Measurements from ENCODE around the gene SLC35E4. TPM values are rescaled to one million over a fixed set of nuclear protein-coding genes. Genes with fewer than 3 reads are reported as not detected.

Gene SLC35E4
- total RNA-seq, 4 donors from 2014 or later: 0.29 to 11.7 (median 3.0) TPM

DNA sequence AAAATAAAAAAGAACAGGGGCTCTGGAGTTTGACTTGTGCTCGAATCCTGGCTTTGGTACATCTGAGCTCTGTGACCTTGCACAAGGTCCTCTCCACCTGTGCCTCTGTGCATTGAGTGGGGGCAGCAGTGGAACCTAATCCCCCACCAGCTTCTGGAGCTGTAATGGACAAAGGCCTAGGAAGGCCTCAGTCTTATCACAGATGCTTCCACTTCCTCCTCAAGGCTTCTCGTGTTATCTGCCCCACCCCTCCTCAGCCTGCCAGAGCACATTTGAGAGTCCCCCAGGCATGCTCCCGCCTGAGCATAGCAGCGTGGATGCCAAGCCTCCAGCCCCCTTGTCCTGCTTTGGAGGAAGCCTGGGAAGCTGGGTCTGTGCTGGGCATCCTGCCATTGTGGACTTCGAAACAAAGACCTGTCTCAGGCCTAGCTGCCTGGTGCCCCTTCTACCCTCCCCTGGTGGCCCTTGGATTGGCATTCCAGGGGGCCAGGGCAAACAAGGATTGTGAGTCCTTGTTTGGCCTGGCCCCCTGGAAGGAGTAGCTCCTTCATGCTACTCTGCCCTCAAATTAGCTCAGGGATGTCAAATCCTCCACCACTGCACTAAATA is 15.0 kb downstream of the SLC35E4 start:
- H3K4me3 ChIP-seq: no peak overlapping the region
- no peak for DNase-seq
- TF ChIP-seq, protein P1, sequence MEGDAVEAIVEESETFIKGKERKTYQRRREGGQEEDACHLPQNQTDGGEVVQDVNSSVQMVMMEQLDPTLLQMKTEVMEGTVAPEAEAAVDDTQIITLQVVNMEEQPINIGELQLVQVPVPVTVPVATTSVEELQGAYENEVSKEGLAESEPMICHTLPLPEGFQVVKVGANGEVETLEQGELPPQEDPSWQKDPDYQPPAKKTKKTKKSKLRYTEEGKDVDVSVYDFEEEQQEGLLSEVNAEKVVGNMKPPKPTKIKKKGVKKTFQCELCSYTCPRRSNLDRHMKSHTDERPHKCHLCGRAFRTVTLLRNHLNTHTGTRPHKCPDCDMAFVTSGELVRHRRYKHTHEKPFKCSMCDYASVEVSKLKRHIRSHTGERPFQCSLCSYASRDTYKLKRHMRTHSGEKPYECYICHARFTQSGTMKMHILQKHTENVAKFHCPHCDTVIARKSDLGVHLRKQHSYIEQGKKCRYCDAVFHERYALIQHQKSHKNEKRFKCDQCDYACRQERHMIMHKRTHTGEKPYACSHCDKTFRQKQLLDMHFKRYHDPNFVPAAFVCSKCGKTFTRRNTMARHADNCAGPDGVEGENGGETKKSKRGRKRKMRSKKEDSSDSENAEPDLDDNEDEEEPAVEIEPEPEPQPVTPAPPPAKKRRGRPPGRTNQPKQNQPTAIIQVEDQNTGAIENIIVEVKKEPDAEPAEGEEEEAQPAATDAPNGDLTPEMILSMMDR (IDR thresholded peaks at IDR 0.05): no peak
- no peak for TF ChIP-seq POLR2A (IDR thresholded peaks at IDR 0.05)
- no peaks in the 10 kb centered on the region for H3K4me1 ChIP-seq
- no peaks in the 10 kb centered on the region for H3K27me3 ChIP-seq
- no peaks in the 10 kb centered on the region for H3K36me3 ChIP-seq
- intact Hi-C loops (cut with DNase I; ENCODE audit: low total_unique reads): no loop called here
- H3K9me3 ChIP-seq: no peaks in the 10 kb centered on the region
- no peak overlapping the region for H3K27ac ChIP-seq

DNA sequence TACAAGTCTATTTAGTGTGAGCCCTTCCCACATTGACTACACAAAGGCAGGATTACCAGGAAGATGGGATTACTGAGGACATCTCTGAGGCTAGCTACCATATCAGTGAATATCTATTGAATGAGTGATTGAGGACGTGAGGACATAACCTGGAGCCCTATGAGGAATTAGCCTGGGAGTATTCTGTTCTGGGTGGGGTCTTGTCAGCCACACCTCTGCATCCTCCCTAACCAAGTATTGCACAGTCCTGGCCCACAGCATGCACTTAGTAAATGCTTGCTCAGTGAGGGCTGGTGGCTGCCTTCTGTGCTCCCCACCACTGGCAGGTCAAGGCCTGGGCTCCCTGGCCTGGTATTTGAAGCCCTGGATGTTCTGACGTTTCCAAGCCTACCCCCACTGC is 17.3 kb downstream of the SLC35E4 start:
- H3K36me3 ChIP-seq: no peaks in the 10 kb centered on the region

DNA sequence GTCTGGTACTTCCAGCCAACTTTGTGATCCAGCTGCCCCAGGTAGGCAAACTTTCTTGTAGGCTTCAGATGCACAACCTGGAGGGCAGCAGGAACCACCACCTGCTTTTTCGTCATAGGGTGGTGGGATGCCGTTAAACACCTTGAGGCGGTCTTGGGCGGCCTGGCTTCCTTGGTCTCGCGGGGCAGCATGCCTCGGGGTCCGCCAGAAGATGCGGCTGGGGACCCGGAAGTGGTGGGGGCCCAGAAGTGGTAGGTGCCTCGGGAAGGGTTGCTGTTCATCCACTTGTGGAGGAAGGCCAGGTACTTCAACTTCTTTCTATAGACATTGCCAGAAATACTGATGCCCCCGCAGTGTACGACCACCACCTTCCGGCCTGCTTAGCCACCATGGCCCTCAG is 18.8 kb downstream of the SLC35E4 start:
- Histone ChIP-seq H3K4me3 (no peak overlapping the region), H3K27ac (no peak overlapping the region), H3K36me3 (no peaks in the 10 kb centered on the region), H3K4me1 (no peaks in the 10 kb centered on the region), H3K27me3 (no peaks in the 10 kb centered on the region), H3K9me3 (no peaks in the 10 kb centered on the region)
- intact Hi-C loops (cut with DNase I; ENCODE audit: low total_unique reads): no loop called here
- TF ChIP-seq POLR2A (IDR thresholded peaks at IDR 0.05): no peak
- TF ChIP-seq, protein P1 (IDR thresholded peaks at IDR 0.05): no peak
- no peak for DNase-seq

More for the DNA sequence above, 17.3 kb downstream of the SLC35E4 start:
- Histone ChIP-seq H3K9me3 (no peaks in the 10 kb centered on the region), H3K4me1 (no peaks in the 10 kb centered on the region), H3K4me3 (no peak overlapping the region), H3K27ac (no peak overlapping the region), H3K27me3 (no peaks in the 10 kb centered on the region)
- DNase-seq: no peak
- TF ChIP-seq, protein P1 (IDR thresholded peaks at IDR 0.05): no peak
- TF ChIP-seq POLR2A (IDR thresholded peaks at IDR 0.05): no peak
- intact Hi-C loops (cut with DNase I; ENCODE audit: low total_unique reads): no loop called here

DNA sequence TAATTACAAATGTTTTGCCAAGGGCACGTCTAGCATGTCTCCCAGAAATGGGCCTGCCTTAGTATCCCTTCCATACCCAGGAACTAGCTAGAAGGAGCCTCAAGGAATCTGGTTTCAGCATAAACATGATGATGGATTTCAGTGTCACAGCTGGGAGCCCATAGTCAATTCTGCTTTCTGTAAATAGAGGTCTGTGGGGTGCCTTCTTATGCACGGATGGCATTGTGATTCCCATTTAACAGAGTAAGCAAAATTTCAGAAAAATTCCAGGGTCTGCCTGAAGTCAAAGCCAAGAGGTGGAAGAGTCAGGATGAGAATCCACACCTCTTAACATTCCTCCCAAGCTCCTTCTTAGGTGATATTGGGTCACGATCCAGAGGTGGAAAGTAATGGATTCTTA is 20.0 kb downstream of the SLC35E4 start:
- Histone ChIP-seq H3K9me3 (no peaks in the 10 kb centered on the region), H3K4me3 (no peak overlapping the region), H3K27me3 (no peaks in the 10 kb centered on the region), H3K27ac (no peak overlapping the region), H3K4me1 (no peaks in the 10 kb centered on the region), H3K36me3 (no peaks in the 10 kb centered on the region)
- TF ChIP-seq, protein P1 (IDR thresholded peaks at IDR 0.05): no peak
- no peak for TF ChIP-seq POLR2A (IDR thresholded peaks at IDR 0.05)
- DNase-seq: no peak
- intact Hi-C loops (cut with DNase I; ENCODE audit: low total_unique reads): no loop called here

DNA sequence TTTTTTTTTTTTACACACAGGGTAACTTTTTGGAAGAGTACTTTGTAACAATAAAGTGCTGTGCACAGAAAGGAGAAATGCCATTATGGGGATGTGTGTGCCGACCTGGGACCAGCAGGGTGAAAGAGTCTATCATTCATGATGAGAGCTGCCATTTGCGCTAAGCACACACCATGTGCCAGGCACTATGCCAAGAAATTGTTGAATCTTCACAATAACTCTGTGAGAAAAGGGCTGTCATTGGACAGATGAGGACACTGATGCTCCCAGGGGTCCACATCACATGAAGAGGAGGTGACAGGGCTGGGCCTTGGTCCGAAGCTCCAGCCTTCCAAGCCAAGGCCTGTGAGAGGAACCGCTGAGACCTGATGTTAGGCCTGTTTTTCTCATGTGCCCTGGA is 26.5 kb downstream of the SLC35E4 start:
- intact Hi-C loops (cut with DNase I; ENCODE audit: low total_unique reads): no loop called here
- Histone ChIP-seq H3K9me3 (no peaks in the 10 kb centered on the region), H3K36me3 (no peaks in the 10 kb centered on the region), H3K4me3 (no peak overlapping the region), H3K27ac (no peak overlapping the region), H3K27me3 (no peaks in the 10 kb centered on the region), H3K4me1 (no peaks in the 10 kb centered on the region)
- no peak for TF ChIP-seq POLR2A (IDR thresholded peaks at IDR 0.05)
- no peak for DNase-seq

DNA sequence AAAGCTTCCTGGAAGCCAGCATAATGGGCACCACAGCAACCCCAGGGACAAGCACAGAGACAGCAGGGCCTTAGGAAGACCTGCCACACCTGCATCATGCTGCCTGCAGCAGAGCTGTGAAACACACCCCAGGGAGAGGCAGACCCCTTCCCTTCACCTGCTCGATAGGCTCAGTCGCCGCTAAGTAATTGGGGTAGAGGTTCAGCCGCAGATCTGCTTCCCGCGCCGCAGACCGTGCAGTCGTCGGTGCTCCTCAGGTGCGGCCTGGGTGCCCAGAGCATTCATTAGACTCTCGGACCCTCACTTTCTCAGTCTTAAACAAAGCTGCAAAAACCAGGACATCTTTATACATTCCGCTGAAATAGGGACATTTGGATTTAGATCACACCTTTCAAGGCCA is 29.2 kb downstream of the SLC35E4 start:
- Histone ChIP-seq H3K36me3 (no peaks in the 10 kb centered on the region), H3K4me1 (peaks cover 0 to 5% of the 10 kb centered on the region in 2 donors), H3K9me3 (no peaks in the 10 kb centered on the region), H3K27ac (no peak overlapping the region), H3K27me3 (no peaks in the 10 kb centered on the region), H3K4me3 (no peak overlapping the region)
- intact Hi-C loops (cut with DNase I; ENCODE audit: low total_unique reads): no loop called here
- no peak for DNase-seq
- TF ChIP-seq POLR2A (IDR thresholded peaks at IDR 0.05): no peak

All from uterus (tissue), 4 donors.